Progenitor cell of endocrine pancreas (in vitro differentiated cells): ENCODE results near the gene USE1. TPM values are rescaled to one million over a fixed set of nuclear protein-coding genes. Genes with fewer than 3 reads are reported as not detected.

Experiments
- DNase-seq: peaks from one replicate; pipeline ENCODE4 v3.0.0; 2021; ENCODE audit warnings: low spot score; ENCODE audit not compliant: unreplicated experiment
- H3K27ac Mint-ChIP-seq: 2 replicates; pipeline ENCODE4 v1.8.0; 2021; ENCODE audit warnings: mild to moderate bottlenecking, moderate library complexity, mixed read lengths
- H3K27me3 Mint-ChIP-seq: 2 replicates; pipeline ENCODE4 v1.8.0; 2021; ENCODE audit warnings: mixed read lengths
- H3K36me3 Mint-ChIP-seq: 2 replicates; pipeline ENCODE4 v1.8.0; 2022; ENCODE audit warnings: mixed read lengths; ENCODE audit not compliant: insufficient read depth
- H3K4me1 Mint-ChIP-seq: 2 replicates; pipeline ENCODE4 v1.8.0; 2021; ENCODE audit warnings: low read depth, mixed read lengths
- H3K4me3 Mint-ChIP-seq: 2 replicates; pipeline ENCODE4 v1.8.0; 2021; ENCODE audit warnings: low read depth, mild to moderate bottlenecking, moderate library complexity, mixed read lengths
- H3K9me3 Mint-ChIP-seq: 2 replicates; pipeline ENCODE4 v1.8.0; 2021; ENCODE audit warnings: low read depth, mixed read lengths
- total RNA-seq: library from RNA; stranded (reverse); gene quantifications from 2 replicates; pipeline ENCODE4 v1.2.1, GENCODE V29; 2021
- TF ChIP-seq, protein P1 (sequence below): fragments of 200-600 bp; sonication (generic); IDR thresholded peaks from one replicate; pipeline ENCODE4 v1.5.0; 2021; ENCODE audit warnings: antibody characterized with exemption, mild to moderate bottlenecking; ENCODE audit not compliant: unreplicated experiment

The USE1 gene
- total RNA-seq, 1 donor from 2014 or later: 27.2 TPM

DNA sequence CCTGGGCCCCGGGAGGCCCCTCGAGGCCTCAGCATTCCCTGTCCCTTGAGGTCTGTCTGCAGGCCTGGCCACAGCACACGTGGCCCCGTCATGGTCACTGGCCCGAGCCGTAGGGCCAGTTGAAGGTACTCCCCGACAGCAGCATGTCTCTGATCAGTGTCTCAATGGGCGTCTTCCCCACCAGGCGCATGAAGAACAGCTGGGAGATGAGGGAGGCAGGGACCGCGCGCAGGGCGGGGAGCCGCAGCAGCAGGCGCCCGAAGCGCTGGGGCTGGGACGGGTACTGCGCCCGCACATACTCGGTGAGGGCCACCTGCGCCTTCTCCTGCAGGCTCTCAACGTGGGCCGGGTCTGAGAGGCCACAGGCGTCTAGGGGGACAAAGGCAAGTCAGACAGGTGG, 17.1 kb downstream of the USE1 start:
- Mint-ChIP-seq H3K27ac (no peak overlapping the region), H3K4me3 (no peak overlapping the region), H3K27me3 (no peaks in the 10 kb centered on the region), H3K36me3 (peaks cover 18% of the 10 kb centered on the region), H3K9me3 (no peaks in the 10 kb centered on the region), H3K4me1 (peaks cover 5% of the 10 kb centered on the region)
- DNase-seq: no peak
- TF ChIP-seq, protein P1, sequence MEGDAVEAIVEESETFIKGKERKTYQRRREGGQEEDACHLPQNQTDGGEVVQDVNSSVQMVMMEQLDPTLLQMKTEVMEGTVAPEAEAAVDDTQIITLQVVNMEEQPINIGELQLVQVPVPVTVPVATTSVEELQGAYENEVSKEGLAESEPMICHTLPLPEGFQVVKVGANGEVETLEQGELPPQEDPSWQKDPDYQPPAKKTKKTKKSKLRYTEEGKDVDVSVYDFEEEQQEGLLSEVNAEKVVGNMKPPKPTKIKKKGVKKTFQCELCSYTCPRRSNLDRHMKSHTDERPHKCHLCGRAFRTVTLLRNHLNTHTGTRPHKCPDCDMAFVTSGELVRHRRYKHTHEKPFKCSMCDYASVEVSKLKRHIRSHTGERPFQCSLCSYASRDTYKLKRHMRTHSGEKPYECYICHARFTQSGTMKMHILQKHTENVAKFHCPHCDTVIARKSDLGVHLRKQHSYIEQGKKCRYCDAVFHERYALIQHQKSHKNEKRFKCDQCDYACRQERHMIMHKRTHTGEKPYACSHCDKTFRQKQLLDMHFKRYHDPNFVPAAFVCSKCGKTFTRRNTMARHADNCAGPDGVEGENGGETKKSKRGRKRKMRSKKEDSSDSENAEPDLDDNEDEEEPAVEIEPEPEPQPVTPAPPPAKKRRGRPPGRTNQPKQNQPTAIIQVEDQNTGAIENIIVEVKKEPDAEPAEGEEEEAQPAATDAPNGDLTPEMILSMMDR: no peak

DNA sequence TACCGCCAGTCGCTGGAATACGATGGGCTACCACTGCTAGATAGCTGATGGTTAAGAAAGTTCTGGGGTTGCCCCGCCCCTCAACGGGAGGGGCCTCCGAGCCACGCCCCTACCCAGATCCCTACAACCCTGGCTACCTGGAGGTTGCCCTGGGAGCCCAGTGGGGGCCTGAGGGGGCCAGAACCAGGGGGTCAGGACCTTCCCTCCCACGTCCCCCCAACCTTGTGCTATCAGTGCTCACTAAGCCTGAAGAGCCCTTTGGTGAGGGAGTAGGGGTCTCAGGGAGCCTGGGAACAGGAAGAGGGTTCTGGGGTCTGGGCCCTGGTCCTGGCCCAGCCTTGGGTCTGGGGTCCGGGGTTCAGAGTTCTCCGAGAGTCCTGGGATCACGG, 19.7 kb downstream of the USE1 start:
- no peak for DNase-seq
- H3K4me1 Mint-ChIP-seq: peaks cover 21% of the 10 kb centered on the region
- no peaks in the 10 kb centered on the region for H3K9me3 Mint-ChIP-seq
- H3K27ac Mint-ChIP-seq: no peak overlapping the region
- peaks cover 27% of the 10 kb centered on the region for H3K36me3 Mint-ChIP-seq
- no peak overlapping the region for H3K4me3 Mint-ChIP-seq
- H3K27me3 Mint-ChIP-seq: no peaks in the 10 kb centered on the region
- TF ChIP-seq, protein P1: no peak

DNA sequence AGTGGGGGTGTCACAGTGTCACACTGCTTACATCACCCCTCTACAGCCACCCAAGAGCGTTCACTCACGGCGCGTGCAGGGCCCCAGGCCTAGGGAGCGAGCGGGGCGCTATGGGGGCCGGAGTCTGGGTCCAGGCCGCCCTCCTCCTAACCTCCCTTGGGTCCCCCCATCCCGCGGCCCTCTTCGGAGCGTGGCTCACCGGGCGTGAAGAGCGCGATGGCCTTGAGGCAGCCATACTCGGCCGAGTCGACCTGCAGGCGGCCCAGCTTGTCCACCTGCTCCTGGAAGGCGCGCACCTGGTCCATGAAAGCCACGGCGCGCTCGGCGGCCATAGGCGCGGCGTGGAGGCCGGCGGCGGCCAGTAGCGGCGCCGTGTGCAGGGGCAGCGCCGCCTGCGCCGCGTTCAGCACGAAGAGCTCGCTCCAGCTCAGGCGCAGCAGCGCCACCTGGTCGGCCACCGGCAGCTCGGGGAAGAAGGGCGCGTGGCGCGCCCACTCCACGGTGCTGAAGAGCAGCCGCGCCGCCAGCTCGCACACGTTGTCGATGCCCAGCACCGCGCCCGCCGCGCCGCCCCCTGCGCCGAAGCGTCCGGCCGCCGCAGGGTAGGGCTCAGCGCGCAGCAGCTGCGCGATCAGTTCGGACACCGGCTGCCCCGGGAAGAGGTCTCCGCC, 20.3 kb downstream of the USE1 start:
- Mint-ChIP-seq H3K9me3 (no peaks in the 10 kb centered on the region), H3K36me3 (peaks cover 29% of the 10 kb centered on the region), H3K27ac (no peak overlapping the region)

DNA sequence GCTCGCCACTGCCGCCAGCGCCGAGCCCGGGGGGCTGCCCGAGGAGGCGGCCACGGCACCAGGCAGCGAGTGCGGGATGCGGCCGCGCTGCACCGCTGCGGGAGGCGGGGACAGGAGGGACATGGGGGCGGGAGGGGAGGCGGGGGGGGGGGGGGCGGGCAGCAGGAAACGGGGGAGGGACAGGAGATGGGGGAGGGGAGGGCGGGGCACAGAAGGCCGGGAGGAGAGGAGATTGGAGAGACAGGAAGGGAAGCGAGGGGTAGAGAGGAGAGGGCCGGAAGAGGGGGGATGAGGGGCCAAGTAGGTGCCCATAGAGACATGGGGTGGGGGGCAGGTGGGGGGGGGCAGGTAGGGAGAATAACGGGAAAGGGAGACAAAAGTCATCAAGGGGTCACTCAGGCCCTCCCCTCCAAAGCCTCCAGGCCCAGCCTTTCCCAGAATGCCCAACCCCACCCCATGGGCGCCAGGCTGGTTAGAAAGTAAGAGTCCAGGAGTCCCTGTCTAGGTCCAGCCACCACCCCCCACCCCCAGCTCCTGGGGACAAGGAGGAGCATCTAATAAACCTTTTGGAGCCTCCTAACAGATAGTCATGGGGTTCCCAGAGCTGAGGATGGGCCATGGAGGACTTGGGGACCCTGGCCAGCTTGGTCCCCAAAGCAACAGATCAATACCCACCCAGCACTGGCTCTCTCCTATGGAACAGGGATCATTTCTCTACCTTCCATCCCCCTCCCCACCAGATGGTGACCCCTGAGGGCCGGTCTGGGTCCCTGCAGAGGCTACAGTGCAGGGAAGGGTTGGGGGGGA, 21.0 kb downstream of the USE1 start:
- H3K4me1 Mint-ChIP-seq: peaks cover 32% of the 10 kb centered on the region
- no peak overlapping the region for H3K4me3 Mint-ChIP-seq
- DNase-seq: no peak
- H3K27me3 Mint-ChIP-seq: no peaks in the 10 kb centered on the region
- H3K36me3 Mint-ChIP-seq: peaks cover 25% of the 10 kb centered on the region
- H3K27ac Mint-ChIP-seq: no peak overlapping the region
- TF ChIP-seq, protein P1: no peak
- H3K9me3 Mint-ChIP-seq: no peaks in the 10 kb centered on the region

More for the DNA sequence above, 20.3 kb downstream of the USE1 start:
- no peak overlapping the region for H3K4me3 Mint-ChIP-seq
- H3K4me1 Mint-ChIP-seq: peaks cover 24% of the 10 kb centered on the region
- TF ChIP-seq, protein P1: peak; percentile 54
- peak; percentile 48 for DNase-seq
- no peaks in the 10 kb centered on the region for H3K27me3 Mint-ChIP-seq

DNA sequence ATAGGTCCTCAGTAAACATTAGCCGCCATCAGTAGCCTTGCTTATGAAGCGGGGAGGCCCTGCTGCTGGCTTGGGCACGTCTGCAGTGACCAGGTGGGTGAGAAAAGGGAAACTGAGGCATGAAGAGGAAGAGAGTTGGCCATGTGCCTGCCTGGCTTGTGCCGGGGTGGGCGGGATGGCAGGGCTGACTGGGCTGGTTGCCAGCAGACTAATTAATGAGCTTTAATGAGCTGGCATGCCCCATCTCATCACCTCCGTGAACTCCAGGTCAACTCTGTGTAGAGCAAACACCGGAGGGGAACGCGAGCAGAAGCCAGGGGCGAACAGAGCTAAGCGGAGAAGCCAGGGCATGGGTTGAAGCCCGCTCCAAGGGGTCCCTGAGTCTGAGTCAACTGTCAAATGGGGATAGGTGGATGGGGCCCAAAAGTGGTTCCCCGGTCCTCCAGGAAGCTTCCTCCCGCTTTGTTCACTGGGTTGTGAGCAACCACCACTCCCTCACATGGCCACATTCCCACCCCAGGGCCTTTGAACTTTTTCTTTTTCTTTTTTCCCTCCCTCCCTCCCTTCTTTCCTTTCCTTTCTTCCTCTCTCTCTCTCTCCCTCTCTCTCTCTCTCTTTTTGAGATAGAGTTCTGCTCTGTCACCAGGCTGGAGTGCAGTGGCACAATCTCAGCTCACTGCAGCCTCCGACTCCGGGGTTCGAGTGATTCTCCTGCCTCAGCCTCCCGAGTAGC, 21.8 kb downstream of the USE1 start:
- TF ChIP-seq, protein P1: no peak
- Mint-ChIP-seq H3K27me3 (no peaks in the 10 kb centered on the region), H3K36me3 (peaks cover 22% of the 10 kb centered on the region), H3K4me3 (peak overlapping the region; percentile 48), H3K4me1 (peaks cover 39% of the 10 kb centered on the region), H3K27ac (no peak overlapping the region), H3K9me3 (no peaks in the 10 kb centered on the region)
- no peak for DNase-seq
